Measurements from ENCODE around the gene PNMA8C.

DNA sequence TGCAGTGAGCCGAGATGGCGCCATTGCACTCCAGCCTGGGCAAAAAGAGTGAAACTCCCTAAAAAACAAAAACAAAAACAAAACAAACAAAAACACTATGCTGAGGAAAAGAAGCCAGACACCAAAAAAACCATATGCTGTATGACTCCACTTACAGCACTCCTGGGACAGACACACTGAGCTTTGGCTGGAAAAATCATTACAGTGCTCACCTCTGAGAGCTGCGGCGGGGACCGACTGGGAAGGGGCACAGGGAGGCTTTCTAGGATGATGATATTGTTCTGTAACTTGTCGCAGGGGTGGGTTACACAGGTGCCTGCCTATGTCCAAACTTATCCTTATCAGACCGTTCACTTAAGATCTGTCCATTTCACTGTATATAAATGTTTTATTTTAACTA lies 34.8 kb upstream of the PNMA8C start:
- TF ChIP-seq, protein P1, sequence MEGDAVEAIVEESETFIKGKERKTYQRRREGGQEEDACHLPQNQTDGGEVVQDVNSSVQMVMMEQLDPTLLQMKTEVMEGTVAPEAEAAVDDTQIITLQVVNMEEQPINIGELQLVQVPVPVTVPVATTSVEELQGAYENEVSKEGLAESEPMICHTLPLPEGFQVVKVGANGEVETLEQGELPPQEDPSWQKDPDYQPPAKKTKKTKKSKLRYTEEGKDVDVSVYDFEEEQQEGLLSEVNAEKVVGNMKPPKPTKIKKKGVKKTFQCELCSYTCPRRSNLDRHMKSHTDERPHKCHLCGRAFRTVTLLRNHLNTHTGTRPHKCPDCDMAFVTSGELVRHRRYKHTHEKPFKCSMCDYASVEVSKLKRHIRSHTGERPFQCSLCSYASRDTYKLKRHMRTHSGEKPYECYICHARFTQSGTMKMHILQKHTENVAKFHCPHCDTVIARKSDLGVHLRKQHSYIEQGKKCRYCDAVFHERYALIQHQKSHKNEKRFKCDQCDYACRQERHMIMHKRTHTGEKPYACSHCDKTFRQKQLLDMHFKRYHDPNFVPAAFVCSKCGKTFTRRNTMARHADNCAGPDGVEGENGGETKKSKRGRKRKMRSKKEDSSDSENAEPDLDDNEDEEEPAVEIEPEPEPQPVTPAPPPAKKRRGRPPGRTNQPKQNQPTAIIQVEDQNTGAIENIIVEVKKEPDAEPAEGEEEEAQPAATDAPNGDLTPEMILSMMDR (IDR thresholded peaks at IDR 0.05), result no peak
- TF ChIP-seq POLR2AphosphoS5 (IDR thresholded peaks at IDR 0.05), result no peak
